Measurements from ENCODE around the gene ZKSCAN2. TPM values are rescaled to one million over a fixed set of nuclear protein-coding genes. Genes with fewer than 3 reads are reported as not detected.

The ZKSCAN2 gene
- total RNA-seq, 1 donor = 7.3 TPM

GRCh38 chr16:25194273-25194878, 63.3 kb downstream of the ZKSCAN2 start:
- no peak overlapping the region for H3K4me3 ChIP-seq (ENCODE audit: low read depth, low read length)
- TF ChIP-seq CTCF (IDR thresholded peaks at IDR 0.05; ENCODE audit: insufficient read depth, low read length) = no peak
- no peak for DNase-seq (ENCODE audit: low read depth)

- DNase-seq (ENCODE audit: low read depth) = peak; percentile 5
- no peak for TF ChIP-seq CTCF (IDR thresholded peaks at IDR 0.05; ENCODE audit: insufficient read depth, low read length)
- no peak overlapping the region for H3K4me3 ChIP-seq (ENCODE audit: low read depth, low read length)
These were observed 65.5 kb downstream of the ZKSCAN2 start for GRCh38 chr16:25192096-25192495.

GRCh38 chr16:25189305-25189704, 68.3 kb downstream of the ZKSCAN2 start:
- DNase-seq (ENCODE audit: low read depth) = no peak
- no peak for TF ChIP-seq CTCF (IDR thresholded peaks at IDR 0.05; ENCODE audit: insufficient read depth, low read length)
- H3K4me3 ChIP-seq (ENCODE audit: low read depth, low read length) = no peak overlapping the region

GRCh38 chr16:25187491-25187795, 70.2 kb downstream of the ZKSCAN2 start:
- no peak for DNase-seq (ENCODE audit: low read depth)
- H3K4me3 ChIP-seq (ENCODE audit: low read depth, low read length) = no peak overlapping the region
- TF ChIP-seq CTCF (IDR thresholded peaks at IDR 0.05; ENCODE audit: insufficient read depth, low read length) = no peak

Other genes with a start within 250 kb of the ZKSCAN2 start
- 54.0 and 72.9 TPM in 2 replicates for gene ARHGAP17, start 242.5 kb downstream of the ZKSCAN2 start, total RNA-seq (ENCODE audit: low replicate concordance)
- gene LCMT1, start 146.1 kb downstream of the ZKSCAN2 start, total RNA-seq (ENCODE audit: low replicate concordance) = 35.3 and 112 TPM in 2 replicates
- not detected in 2 replicates for gene AQP8, start 40.9 kb downstream of the ZKSCAN2 start, total RNA-seq (ENCODE audit: low replicate concordance)

All from fibroblast of the aortic adventitia (primary cell).